GM18502 (cell line): ENCODE data around the gene HPSE2.
"Not testable (repeated sequence)": the region's sequence is repeated elsewhere in the genome, so short reads cannot be mapped to it uniquely, and the experiment has no call there.

Source experiments
- ATAC-seq: cut with Tn5 transposase; IDR thresholded peaks from one replicate; pipeline ENCODE4 v1.9.1; 2021; ENCODE audit warnings: mild to moderate bottlenecking; ENCODE audit not compliant: unreplicated experiment, poor library complexity

The HPSE2 gene

GRCh38 chr10:99010286-99010685 lies 225.4 kb downstream of the HPSE2 start:
- no peak for ATAC-seq

GRCh38 chr10:99008054-99008453 lies 227.6 kb downstream of the HPSE2 start:
- no peak for ATAC-seq

GRCh38 chr10:99007457-99007856 lies 228.2 kb downstream of the HPSE2 start:
- no peak for ATAC-seq

- ATAC-seq = no peak
These were observed 230.4 kb downstream of the HPSE2 start for GRCh38 chr10:99005254-99005653.

- ATAC-seq = no peak
These were observed 230.9 kb downstream of the HPSE2 start for GRCh38 chr10:99004738-99005137.

- no peak for ATAC-seq
These were observed 233.3 kb downstream of the HPSE2 start for GRCh38 chr10:99002392-99002791.

GRCh38 chr10:98997596-98997995 lies 238.1 kb downstream of the HPSE2 start:
- no peak for ATAC-seq

GRCh38 chr10:98994030-98994429 lies 241.6 kb downstream of the HPSE2 start:
- ATAC-seq = no peak

GRCh38 chr10:98983751-98984150 lies 251.9 kb downstream of the HPSE2 start:
- not testable (repeated sequence) for ATAC-seq

GRCh38 chr10:98980353-98980752 lies 255.3 kb downstream of the HPSE2 start:
- ATAC-seq = no peak

GRCh38 chr10:98971464-98971863 lies 264.2 kb downstream of the HPSE2 start:
- no peak for ATAC-seq

- no peak for ATAC-seq
These were observed 268.1 kb downstream of the HPSE2 start for GRCh38 chr10:98967601-98968000.

GRCh38 chr10:98963608-98964007 lies 272.0 kb downstream of the HPSE2 start:
- no peak for ATAC-seq

GRCh38 chr10:98959379-98959778 lies 276.3 kb downstream of the HPSE2 start:
- no peak for ATAC-seq

- ATAC-seq = no peak
These were observed 277.9 kb downstream of the HPSE2 start for GRCh38 chr10:98957801-98958200.

- no peak for ATAC-seq
These were observed 278.9 kb downstream of the HPSE2 start for GRCh38 chr10:98956576-98957260.

- no peak for ATAC-seq
These were observed 282.4 kb downstream of the HPSE2 start for GRCh38 chr10:98953251-98953650.

GRCh38 chr10:98951269-98952000 lies 284.2 kb downstream of the HPSE2 start:
- no peak for ATAC-seq

GRCh38 chr10:98950106-98950505 lies 285.5 kb downstream of the HPSE2 start:
- no peak for ATAC-seq

GRCh38 chr10:98949306-98949705 lies 286.3 kb downstream of the HPSE2 start:
- no peak for ATAC-seq

GRCh38 chr10:98943681-98944080 lies 292.0 kb downstream of the HPSE2 start:
- no peak for ATAC-seq

GRCh38 chr10:98929709-98930108 lies 305.9 kb downstream of the HPSE2 start:
- no peak for ATAC-seq
